HepG2 (cell line): ENCODE results near the gene PIKFYVE. TPM values are rescaled to one million over a fixed set of nuclear protein-coding genes. Genes with fewer than 3 reads are reported as not detected.

Experiments used
- ATAD3A ChIP-seq: sonication (generic); formaldehyde crosslinking; IDR thresholded peaks from 2 replicates; pipeline ENCODE4 v1.4.0; 2020; ENCODE audit warnings: missing genetic modification reagents
- HNRNPK ChIP-seq: fragments of 200-400 bp; formaldehyde crosslinking; IDR thresholded peaks from 2 replicates; pipeline ENCODE4 v1.6.1; 2018; ENCODE audit warnings: low read length, low read depth, moderate library complexity, mild to moderate bottlenecking; ENCODE audit not compliant: poor library complexity, severe bottlenecking
- KAT8 ChIP-seq: IDR thresholded peaks from 2 replicates; pipeline ENCODE4 v1.6.1; 2016; ENCODE audit warnings: missing genetic modification reagents, missing compliant biosample characterization
- KDM3A ChIP-seq: IDR thresholded peaks from 2 replicates; pipeline ENCODE4 v1.6.1; 2018; ENCODE audit warnings: low read depth, missing compliant biosample characterization
- KIAA2018 ChIP-seq: sonication (generic); formaldehyde crosslinking; IDR thresholded peaks from 2 replicates; pipeline ENCODE4 v1.5.0; 2020; ENCODE audit warnings: mild to moderate bottlenecking, missing genetic modification reagents, borderline replicate concordance
- MAX ChIP-seq: IDR thresholded peaks from 2 replicates; pipeline ENCODE4 v1.6.1; 2012; ENCODE audit warnings: inconsistent platforms
- NPAS2 ChIP-seq: sonication (generic); formaldehyde crosslinking; IDR thresholded peaks from 2 replicates; pipeline ENCODE4 v1.8.0; 2022; ENCODE audit warnings: mild to moderate bottlenecking, missing genetic modification reagents, borderline replicate concordance
- NR0B2 ChIP-seq: sonication (generic); formaldehyde crosslinking; IDR thresholded peaks from 2 replicates; pipeline ENCODE4 v1.4.0; 2020; ENCODE audit warnings: mild to moderate bottlenecking, missing genetic modification reagents
- PHB2 ChIP-seq: fragments of 450-650 bp; IDR thresholded peaks from 2 replicates; pipeline ENCODE4 v1.6.1; 2018; ENCODE audit not compliant: partially characterized antibody
- RXRB ChIP-seq: IDR thresholded peaks from 2 replicates; pipeline ENCODE4 v1.6.1; 2016; ENCODE audit warnings: borderline replicate concordance, missing genetic modification reagents, missing compliant biosample characterization
- ZIK1 ChIP-seq: sonication (generic); formaldehyde crosslinking; IDR thresholded peaks from 2 replicates; pipeline ENCODE4 v1.5.0; 2020; ENCODE audit warnings: mild to moderate bottlenecking, low read depth, missing genetic modification reagents, borderline replicate concordance
- ZNF180 ChIP-seq: sonication (generic); formaldehyde crosslinking; IDR thresholded peaks from 2 replicates; pipeline ENCODE4 v1.4.0; 2020; ENCODE audit warnings: low read depth, missing genetic modification reagents, borderline replicate concordance
- ZNF331 ChIP-seq: sonication (generic); formaldehyde crosslinking; IDR thresholded peaks from 2 replicates; pipeline ENCODE4 v1.4.0; 2020; ENCODE audit warnings: missing genetic modification reagents
- ZNF362 ChIP-seq: sonication (generic); formaldehyde crosslinking; IDR thresholded peaks from 2 replicates; pipeline ENCODE4 v1.4.0; 2020; ENCODE audit warnings: missing genetic modification reagents, mild to moderate bottlenecking, borderline replicate concordance
- ZNF556 ChIP-seq: sonication (generic); formaldehyde crosslinking; IDR thresholded peaks from 2 replicates; pipeline ENCODE4 v1.4.0; 2020; ENCODE audit warnings: mild to moderate bottlenecking, missing genetic modification reagents, borderline replicate concordance
- ZUFSP ChIP-seq: sonication (generic); formaldehyde crosslinking; IDR thresholded peaks from 2 replicates; pipeline ENCODE4 v1.9.0; 2021; ENCODE audit warnings: missing genetic modification reagents, mild to moderate bottlenecking, borderline replicate concordance
- polyA plus RNA-seq, 8 experiments: library from polyadenylated mRNA; depleted of rRNA in 3 of 8; stranded (reverse) in 7 of 8; unstranded in 1 of 8; fragments of >200 nt; fragmentation: Illumina TruSeq in 4 of 8; extraction: Trizol in 4 of 8; gene quantifications; 2 replicates each; pipeline versions ENCODE4 v1.2.1 to v1.2.3, GENCODE V29; 2011 to 2016; ENCODE audit warnings: low read depth in 4 of 8, missing spikeins in 1 of 8, mixed read lengths in 1 of 8; ENCODE audit not compliant: insufficient read depth in 1 of 8
- total RNA-seq, 5 experiments: library from RNA; depleted of rRNA; stranded (reverse); fragments of >200 nt; fragmentation: Illumina TruSeq; extraction: Trizol; gene quantifications; 2 replicates each; pipeline ENCODE4 v1.2.3, GENCODE V29; 2016; ENCODE audit warnings: low read depth in 1 of 5

Gene PIKFYVE
- total and polyA plus RNA-seq, 2 of the 13 experiments (the other 11 are each of a cell fraction or from before 2014, with no cell fraction given) = 20.2 to 21.7 TPM

- TF ChIP-seq PHB2 = no peak
- TF ChIP-seq ZUFSP = no peak
- peak; percentile 63; the same call in 1 of the 2 replicates for TF ChIP-seq ZNF331 (CRISPR knock-in tag)
- TF ChIP-seq ZIK1 (CRISPR knock-in tag) = peak; percentile 86; the same call in 1 of the 2 replicates
- peak; percentile 54; the same call in 1 of the 2 replicates for TF ChIP-seq RXRB (CRISPR knock-in tag)
- TF ChIP-seq ATAD3A (CRISPR knock-in tag) = no peak
- no peak for TF ChIP-seq HNRNPK
- peak; percentile 82 for TF ChIP-seq KAT8 (CRISPR knock-in tag)
- no peak for TF ChIP-seq NPAS2 (CRISPR knock-in tag)
- TF ChIP-seq ZNF556 (CRISPR knock-in tag) = no peak; the same call in 1 of the 2 replicates
- peak; percentile 89 for TF ChIP-seq KDM3A
- no peak for TF ChIP-seq ZNF362 (CRISPR knock-in tag)
- no peak for TF ChIP-seq ZNF180 (CRISPR knock-in tag)
- no peak for TF ChIP-seq KIAA2018 (CRISPR knock-in tag)
- TF ChIP-seq NR0B2 = 0 out of 2 replicates have a peak, but pooled peaks have one; percentile 14
- TF ChIP-seq MAX = peak; percentile 66
Measured at GRCh38 chr2:208254871-208255556, 11.0 kb upstream of the PIKFYVE start, which contains the start of gene IDH1 (continued).
